NCI-H187 (cell line): ENCODE results near the gene SLC45A1.

ENCODE experiments used
- DNase-seq, 2 experiments: peaks; one replicate each; lab custom pipeline; 2025; lab: John Stamatoyannopoulos, UW

The SLC45A1 gene

GRCh38 chr1:8384577-8384976 is 66.7 kb downstream of the SLC45A1 start:
- DNase-seq, result no peak

- DNase-seq, result no peak
Measured at GRCh38 chr1:8386247-8386646, 68.3 kb downstream of the SLC45A1 start.

GRCh38 chr1:8388732-8389562 is 71.0 kb downstream of the SLC45A1 start:
- DNase-seq, result no peak

- no peak for DNase-seq
Measured at GRCh38 chr1:8389958-8390535, 72.1 kb downstream of the SLC45A1 start.

GRCh38 chr1:8390707-8391106 is 72.8 kb downstream of the SLC45A1 start:
- DNase-seq, result no peak

- no peak for DNase-seq
Measured at GRCh38 chr1:8392522-8392921, 74.6 kb downstream of the SLC45A1 start.
